Activated CD8-positive, alpha-beta memory T cell treated with anti-CD3 and anti-CD28 coated beads, Interleukin-2, amount 50 U/mL, for 24 hours (primary cell): Measurements from ENCODE around the gene SKIL.

Source experiments
- DNase-seq: peaks from one replicate; pipeline ENCODE4 v3.0.0-alpha.2; 2020; ENCODE audit errors: extremely low read depth

Gene SKIL

DNA sequence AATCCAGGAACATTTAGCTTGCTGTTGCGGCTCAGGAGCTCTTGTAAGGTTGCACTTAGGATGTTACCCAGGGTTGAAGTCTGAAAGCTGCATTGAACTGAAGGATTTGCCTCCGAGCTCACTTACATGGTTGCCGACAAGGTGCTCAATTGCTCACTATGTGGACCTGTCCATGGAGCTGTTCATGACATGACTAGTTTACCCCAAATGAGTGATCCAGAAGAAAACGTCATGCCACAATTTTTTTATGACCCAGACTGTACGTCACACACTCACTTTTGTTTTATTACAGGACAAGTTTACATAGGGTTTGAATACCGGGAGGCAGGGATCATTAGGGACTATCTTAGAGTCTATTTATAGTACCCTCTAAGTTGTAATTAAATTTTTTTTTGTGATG is 40.2 kb downstream of the SKIL start:
- DNase-seq: no peak

DNA sequence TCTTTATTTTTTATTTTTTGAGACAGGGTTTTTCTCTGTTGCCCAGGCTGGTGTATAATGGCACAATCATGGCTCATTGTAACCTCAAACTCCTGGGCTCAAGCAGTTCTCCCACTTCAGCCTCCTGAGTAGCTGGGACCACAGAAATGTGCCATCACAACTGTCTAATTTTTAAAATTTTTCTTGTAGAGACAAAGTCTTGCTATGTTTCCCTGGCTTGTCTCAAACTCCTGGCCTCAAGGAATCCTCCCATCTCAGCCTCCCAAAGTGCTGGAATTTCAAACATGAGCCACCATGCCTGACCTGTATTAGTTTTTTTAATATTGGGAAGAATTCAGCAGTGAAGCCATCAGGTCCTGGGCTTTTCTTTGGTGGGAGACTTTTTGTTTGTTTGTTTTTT is 47.6 kb downstream of the SKIL start:
- DNase-seq: no peak

DNA sequence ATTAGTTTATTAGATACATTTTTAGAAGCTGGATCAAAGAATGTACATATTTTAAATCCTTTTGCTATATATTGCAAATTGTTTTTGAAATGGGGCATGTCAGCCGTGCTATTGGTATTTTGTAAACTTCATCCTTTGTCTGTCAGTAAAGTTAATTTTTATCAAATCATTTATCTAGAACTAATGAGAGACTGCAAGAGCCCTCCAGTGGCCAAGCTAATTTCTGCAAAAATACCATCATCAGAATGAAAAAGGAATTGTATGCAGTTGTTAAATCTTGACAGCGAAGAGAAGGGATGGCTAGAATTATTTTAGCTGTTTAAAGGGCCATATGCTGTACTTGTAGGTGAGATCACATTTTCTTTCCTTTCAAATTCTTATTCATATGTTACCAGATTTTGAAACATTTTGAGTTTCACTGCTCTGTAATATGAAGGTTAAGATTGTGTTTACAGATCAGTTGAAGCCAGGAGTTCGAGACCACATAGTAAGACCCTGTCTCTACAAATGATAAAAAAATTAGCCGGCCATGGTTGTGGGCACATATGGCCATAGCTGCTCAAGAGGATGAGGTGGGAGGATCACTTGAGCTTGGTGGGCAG is 53.0 kb downstream of the SKIL start:
- no peak for DNase-seq

DNA sequence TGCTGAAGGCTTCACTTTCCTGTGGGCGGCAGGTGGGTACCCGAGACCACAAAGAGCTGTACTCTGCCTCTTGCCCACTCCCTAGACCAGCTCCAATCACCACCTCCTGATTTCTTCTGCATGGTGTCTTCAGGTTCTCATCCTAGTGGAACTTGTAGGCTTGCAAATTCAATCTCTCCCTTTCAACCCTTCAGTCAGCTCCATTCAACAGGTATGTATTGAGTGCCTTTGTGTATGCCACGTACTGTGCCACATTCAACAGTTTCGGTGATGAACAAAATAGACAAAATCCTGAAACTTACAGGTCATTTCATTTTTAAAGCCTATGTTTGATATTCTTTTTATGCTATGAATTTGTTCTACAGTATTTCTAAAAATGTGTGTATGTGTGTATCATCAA is 55.8 kb downstream of the SKIL start:
- no peak for DNase-seq

DNA sequence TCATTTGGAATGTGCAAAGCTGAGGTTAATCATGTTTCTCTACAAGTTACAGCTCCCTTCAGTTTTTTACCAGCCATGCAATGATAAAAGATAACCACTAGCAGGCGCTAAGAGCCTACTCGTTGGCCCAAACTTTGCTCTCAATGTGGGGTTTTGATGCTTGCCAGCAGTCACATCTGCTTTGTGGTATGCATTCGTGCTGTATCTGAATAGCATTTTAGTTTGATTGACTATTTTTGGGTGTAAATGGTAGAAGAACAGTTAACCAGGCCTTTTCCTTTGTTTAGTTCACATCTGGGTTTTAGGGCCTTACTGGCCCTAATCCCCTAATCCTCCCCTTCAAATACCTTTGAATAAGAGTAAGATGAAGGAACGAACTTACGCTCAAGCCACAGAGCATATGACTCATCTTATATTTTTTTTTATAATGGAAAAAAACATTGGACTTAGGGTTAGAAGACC is 56.7 kb downstream of the SKIL start:
- no peak for DNase-seq

GRCh38 chr3:170417090-170417489 is 59.6 kb downstream of the SKIL start:
- DNase-seq: no peak

DNA sequence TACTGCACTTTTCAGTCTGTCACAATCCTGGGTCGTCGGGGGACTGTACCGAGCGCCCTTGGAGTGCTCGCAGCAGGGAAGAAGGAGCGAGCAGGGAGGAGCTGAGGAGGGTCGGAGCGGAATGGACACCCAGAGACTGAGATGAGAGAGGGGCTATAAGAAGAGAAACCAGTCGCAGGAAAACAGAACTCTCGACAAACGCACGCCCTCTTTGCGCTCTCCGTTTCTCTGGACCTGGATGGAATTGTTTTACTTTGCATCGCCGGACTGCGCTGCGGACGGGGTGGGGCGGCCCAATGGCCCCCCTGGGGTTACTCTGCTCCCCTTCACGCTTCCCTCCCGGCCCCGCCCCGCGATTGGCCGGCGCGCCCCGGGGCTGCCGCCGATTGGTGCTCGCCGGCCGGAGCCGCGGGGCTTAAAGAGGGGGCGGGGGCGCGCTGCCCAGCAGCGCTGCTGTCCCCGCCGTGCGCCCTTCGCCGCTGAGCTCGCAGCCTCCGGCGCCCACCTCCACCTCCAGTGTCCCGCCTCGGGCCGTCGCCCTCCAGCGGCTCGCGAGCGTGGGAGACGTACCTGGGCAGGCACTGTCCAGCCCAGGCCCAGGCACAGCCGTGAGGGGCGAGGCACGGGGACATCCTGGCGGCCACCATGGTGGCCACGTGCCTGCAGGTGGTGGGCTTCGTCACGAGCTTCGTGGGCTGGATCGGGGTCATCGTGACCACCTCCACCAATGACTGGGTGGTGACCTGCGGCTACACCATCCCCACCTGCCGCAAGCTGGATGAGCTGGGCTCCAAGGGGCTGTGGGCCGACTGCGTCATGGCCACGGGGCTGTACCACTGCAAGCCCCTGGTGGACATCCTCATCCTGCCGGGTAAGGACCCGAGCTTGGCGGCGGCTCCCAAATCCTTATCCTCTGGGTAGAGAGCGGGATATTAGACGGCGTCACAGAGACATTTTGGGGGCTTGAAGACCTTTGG is 61.2 kb downstream of the SKIL start, which contains the start of gene CLDN11:
CLDN11 (plus strand) TSS at position 447 of the 977 bp plus-strand sequence; CDS start at position 646, 199 bp downstream.
- DNase-seq: no peak

GRCh38 chr3:170419557-170420087 is 62.1 kb downstream of the SKIL start:
- DNase-seq: no peak

DNA sequence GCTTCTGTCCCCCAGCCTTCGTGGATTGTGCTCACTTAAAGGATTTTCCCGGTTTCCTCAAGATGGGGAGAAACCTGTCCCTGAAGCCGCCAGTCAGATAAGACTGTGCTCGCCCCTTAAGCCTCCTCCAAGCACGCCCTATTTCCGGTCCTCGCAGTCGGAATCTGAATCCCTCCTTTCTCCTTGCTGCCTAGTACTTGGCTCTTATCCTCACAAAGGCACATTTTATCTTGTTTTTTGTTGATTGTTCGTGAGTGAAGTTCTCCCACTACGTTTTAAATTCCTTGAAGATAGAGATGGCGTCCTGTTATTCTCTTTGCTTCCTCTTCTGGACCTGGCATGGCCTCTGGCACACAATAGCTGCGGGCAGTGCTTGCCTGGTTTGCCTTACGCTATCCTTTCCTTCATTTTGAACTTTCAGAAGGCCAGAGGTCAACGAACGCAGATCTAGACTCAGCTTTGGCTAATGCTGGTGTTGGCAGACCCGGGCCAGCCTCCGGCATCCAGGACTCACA is 62.8 kb downstream of the SKIL start:
- DNase-seq: no peak

DNA sequence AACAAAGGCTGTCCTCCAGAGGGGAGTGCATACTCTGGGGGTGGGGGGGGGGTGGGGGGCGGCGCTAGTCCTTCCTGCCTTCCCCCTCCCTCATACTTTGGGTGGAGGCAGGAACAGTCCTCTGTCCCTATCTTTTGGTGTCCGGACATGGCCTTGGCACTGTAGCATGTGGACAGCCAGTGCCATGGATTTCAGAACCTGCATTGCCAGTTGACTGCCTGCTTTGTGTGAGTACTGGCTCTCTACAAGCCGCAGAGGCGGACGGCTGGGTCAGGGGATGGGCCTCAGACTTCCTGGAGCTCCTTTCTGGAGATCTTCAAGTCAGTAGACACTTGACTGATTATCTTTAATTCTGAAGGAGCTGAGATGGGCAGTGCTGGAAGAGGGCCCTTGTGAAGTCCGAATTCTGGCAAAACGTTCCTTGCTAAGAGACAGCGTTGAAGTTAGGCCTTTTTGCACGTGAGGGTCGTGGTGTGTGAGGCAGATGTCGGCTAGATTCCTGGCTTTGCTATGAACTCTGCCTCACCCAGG is 63.7 kb downstream of the SKIL start:
- no peak for DNase-seq

DNA sequence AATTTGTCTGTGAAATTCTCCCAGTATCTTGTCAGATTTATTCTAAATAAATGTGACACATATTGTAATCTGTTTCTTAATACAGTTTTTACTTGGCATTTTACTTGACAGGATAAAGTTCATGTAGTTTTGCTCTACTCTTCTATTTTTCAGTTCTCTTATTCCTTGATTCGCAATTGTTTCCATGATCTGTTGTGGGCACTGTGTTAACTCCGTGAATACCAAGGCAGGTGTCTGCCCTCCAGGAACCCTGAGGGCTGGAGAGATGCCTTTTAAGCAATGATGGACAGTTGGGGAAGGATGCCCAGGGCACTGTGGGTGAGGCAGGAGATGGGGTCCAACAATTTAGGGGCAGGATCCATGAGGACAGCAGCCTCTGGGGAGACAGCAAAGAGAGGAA is 64.2 kb downstream of the SKIL start:
- DNase-seq: no peak

- DNase-seq: no peak
Observed at GRCh38 chr3:170423001-170423615, 65.6 kb downstream of the SKIL start.

GRCh38 chr3:170424879-170425278 is 67.4 kb downstream of the SKIL start:
- no peak for DNase-seq

DNA sequence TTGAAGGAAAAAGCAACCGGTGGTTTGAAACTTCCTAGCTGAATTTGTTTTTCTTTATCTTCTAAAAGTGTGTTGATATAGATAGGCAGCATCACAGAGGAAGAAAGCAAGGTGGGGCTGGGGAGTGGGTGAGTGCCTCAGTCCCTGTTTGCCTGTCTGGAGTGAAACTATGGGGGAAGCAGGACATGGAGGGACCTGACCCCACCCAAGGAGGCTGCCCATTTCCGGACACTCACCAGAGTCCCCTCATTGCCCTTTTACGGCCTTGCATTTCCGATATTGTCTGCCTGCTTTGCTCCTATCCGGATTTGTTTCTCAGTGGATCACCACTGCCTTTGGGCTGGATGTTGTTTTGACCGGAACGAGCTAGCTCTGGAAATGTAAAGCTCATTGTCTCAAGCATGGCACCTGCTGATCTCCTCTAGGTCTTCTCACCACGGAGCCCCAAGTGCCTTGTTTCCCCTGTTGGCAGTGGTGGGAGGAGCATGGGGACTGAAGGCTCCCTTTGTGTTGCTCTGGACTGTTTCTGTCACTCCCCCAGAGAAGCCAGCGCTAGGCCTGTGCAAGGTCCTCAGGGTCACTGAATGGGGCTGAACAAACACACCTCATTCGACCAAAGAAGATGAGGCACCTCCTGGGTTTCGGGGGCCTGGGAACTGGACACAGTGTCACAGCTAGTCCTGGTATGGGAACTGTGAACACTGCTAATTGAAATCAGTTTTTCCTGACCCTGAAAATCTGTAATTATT is 68.2 kb downstream of the SKIL start:
- no peak for DNase-seq

DNA sequence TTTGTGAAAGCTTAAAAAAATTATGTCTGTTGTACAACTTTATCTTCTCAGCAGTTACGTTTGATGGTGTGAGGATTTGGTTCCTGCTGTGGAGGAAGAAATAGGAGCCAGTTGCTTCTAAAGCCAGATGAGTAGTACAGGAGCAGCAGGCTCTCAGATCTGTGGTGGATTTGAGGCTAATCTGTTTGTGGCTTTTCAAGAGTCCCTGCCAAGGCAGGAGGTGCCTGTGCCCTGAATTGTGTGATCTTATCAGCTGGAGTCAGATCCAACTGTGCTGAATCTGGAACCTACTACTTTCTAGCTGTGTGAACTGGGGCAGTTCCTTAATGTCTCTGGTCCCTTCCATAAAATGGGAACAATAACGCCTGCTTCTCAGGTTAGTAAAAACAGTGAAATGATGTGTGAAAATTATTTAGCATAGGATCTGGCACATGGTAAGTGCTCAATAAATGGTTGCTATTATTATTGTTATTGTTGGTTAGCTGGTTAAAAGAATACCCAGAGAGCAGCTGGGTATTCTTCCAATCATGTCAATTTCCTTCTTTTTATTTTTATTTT is 68.8 kb downstream of the SKIL start:
- no peak for DNase-seq

DNA sequence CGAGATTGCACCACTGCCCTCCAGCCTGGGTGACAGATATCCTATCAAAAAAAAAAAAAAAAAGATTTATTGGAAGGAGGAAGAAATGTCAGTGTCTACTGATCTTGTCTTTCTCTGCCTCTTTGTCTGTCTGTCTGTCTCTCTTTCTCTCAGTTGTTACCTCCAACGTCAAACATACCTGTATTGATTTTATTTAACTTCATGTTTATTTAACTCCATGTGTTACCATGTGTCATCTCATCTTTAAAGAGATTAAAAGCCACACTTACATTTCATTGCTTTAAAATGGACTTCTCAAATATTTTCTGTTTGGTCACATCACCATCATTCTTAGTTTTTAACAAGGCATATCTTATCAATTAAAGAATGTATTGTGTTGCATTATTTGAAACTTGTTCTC is 70.6 kb downstream of the SKIL start:
- no peak for DNase-seq

- no peak for DNase-seq
Observed at GRCh38 chr3:170429050-170429449, 71.5 kb downstream of the SKIL start.

- DNase-seq: no peak
Observed at GRCh38 chr3:170431054-170431453, 73.5 kb downstream of the SKIL start.

DNA sequence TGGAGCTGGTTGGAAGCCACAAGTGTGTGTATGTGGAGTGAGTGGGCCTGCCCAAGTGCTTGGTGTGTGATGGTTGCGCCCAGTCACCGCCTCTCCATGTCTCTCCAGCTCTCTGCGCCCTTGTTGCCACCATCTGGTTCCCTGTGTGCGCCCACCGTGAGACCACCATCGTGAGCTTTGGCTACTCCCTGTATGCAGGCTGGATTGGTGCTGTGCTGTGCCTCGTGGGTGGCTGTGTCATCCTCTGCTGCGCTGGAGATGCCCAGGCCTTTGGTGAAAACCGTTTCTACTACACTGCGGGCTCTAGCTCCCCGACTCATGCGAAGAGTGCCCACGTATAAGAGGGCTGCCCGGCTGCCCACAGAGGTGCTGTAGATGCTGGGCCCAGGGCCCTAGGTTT is 74.9 kb downstream of the SKIL start:
- DNase-seq: no peak

GRCh38 chr3:170436697-170437096 is 79.2 kb downstream of the SKIL start:
- no peak for DNase-seq

DNA sequence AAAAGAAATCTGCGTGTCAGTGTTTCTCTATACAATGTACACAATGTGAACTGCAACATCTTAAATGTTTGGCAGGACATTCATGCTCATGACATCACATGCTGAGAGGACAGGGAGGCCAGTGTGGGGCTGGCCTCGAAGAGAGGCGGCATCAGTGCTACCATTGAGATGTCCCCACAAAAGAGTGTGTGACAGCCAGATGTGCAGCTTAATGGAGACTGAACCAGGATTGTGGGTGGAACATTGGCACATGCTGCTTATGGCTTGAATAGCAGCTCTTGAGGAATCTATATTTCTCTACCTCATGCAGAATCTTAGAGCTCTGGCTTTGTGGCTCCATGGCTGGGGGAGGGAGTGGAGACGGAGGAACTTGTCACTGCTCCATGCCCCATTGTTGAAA is 79.7 kb downstream of the SKIL start:
- DNase-seq: no peak
